Stimulated activated CD4-positive, alpha-beta T cell treated with anti-CD3 and anti-CD28 coated beads, Interleukin-2, amount 100 ng/mL, for 24 hours (primary cell): Measurements from ENCODE around the gene PRND.
"Not testable (repeated sequence)": the region's sequence is repeated elsewhere in the genome, so short reads cannot be mapped to it uniquely, and the experiment has no call there.

ENCODE experiments used
- DNase-seq, 2 donors: peaks; one replicate each; pipeline ENCODE4 v3.0.0-alpha.2; 2020

Gene PRND

GRCh38 chr20:4709261-4710105 lies 12.2 kb upstream of the PRND start:
- no peak for DNase-seq

- no peak for DNase-seq
Observed at GRCh38 chr20:4710106-4710475, 11.6 kb upstream of the PRND start.

GRCh38 chr20:4711511-4711910 lies 10.2 kb upstream of the PRND start:
- DNase-seq = no peak

- no peak for DNase-seq
Observed at GRCh38 chr20:4713401-4713800, 8.3 kb upstream of the PRND start.

- DNase-seq = no peak
Observed at GRCh38 chr20:4714818-4715217, 6.9 kb upstream of the PRND start.

GRCh38 chr20:4717816-4718570 lies 3.7 kb upstream of the PRND start:
- no peak for DNase-seq

- DNase-seq = no peak
Observed at GRCh38 chr20:4719190-4719589, 2.5 kb upstream of the PRND start.

GRCh38 chr20:4720041-4720976 lies 1.4 kb upstream of the PRND start:
- DNase-seq = peak; percentile 73 to 78

- DNase-seq = no peak
Observed at GRCh38 chr20:4720977-4721349, 746 bp upstream of the PRND start.

GRCh38 chr20:4722571-4722970 lies 862 bp downstream of the PRND start:
- no peak for DNase-seq

- no peak for DNase-seq
Observed at GRCh38 chr20:4722993-4723392, 1.3 kb downstream of the PRND start.

GRCh38 chr20:4723553-4723952 lies 1.8 kb downstream of the PRND start:
- DNase-seq = not testable (repeated sequence)

GRCh38 chr20:4724459-4725262 lies 3.0 kb downstream of the PRND start:
- DNase-seq = no peak

- DNase-seq = no peak
Observed at GRCh38 chr20:4725263-4725550, 3.5 kb downstream of the PRND start.

- DNase-seq = peak in 1 of 2 donors; percentile 34
Observed at GRCh38 chr20:4726710-4727397, 5.1 kb downstream of the PRND start.

GRCh38 chr20:4728120-4728760 lies 6.5 kb downstream of the PRND start:
- DNase-seq = no peak

GRCh38 chr20:4729265-4729664 lies 7.6 kb downstream of the PRND start:
- no peak for DNase-seq

- no peak for DNase-seq
Observed at GRCh38 chr20:4730780-4731179, 9.1 kb downstream of the PRND start.

- DNase-seq = no peak
Observed at GRCh38 chr20:4736875-4737274, 15.2 kb downstream of the PRND start.

- DNase-seq = no peak
Observed at GRCh38 chr20:4737857-4738627, 16.3 kb downstream of the PRND start.
